UCSD-AML1 (cell line): ENCODE results near the gene COL6A2.
A peak's percentile ranks its signal among the peaks of the same experiment; 100 is the strongest.
"Not testable (repeated sequence)": the region's sequence is repeated elsewhere in the genome, so short reads cannot be mapped to it uniquely, and the experiment has no call there.

Source experiments
- DNase-seq: peaks from one replicate; lab custom pipeline; 2025; ENCODE audit not compliant: unreplicated experiment; lab: John Stamatoyannopoulos, UW

COL6A2 gene

DNA sequence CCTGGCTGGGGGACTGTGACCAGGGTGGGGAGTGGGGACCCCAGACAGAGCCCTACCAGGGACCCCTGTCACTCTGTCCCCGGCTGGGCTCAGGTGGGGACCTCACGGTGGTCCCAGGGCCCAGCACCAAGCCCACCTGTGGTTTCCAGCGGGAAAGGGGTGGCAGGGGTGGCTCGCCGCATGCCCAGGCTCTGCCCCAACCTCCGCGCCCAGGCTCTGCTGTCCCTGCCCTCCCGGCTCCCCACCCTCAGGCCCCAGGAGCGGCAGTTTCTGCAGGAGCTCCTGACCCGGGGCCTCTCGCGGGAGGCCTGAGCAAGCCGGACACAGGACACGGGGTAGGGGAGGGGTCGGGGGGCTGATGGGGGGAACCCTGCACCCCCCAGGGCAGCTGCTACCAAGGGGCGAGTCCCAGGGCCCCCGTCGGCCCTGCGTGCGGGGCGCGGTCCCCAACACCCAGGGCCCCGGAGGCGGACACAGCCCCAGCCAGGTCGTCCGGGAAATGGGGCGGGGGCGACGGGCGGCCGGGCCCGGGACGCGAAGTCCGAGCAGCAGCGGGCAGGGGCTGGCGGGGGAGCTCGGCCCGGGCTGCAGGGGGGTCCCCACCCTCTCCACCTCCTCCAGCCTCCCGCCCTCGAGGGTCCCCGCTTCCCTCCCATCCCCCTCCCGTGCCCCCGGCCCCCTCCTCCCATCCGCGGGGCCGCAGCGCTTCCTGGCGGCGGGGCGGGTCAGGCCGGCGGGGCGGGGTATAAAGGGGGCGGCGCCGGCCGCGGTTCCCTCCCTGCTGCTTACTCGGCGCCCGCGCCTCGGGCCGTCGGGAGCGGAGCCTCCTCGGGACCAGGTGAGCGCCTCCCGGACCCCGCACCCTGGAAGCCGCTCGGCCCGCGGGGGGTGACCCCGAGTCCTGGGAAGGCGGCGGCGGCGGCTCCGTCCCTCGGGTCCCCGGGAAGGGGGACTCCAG, at the start of gene COL6A2:
Gene COL6A2 (plus strand): TSS at position 777 of the 958 bp plus-strand sequence.
- DNase-seq, result peak; percentile 41

GRCh38 chr21:46048926-46049889, 48.7 kb upstream of the COL6A2 start:
- DNase-seq, result no peak

DNA sequence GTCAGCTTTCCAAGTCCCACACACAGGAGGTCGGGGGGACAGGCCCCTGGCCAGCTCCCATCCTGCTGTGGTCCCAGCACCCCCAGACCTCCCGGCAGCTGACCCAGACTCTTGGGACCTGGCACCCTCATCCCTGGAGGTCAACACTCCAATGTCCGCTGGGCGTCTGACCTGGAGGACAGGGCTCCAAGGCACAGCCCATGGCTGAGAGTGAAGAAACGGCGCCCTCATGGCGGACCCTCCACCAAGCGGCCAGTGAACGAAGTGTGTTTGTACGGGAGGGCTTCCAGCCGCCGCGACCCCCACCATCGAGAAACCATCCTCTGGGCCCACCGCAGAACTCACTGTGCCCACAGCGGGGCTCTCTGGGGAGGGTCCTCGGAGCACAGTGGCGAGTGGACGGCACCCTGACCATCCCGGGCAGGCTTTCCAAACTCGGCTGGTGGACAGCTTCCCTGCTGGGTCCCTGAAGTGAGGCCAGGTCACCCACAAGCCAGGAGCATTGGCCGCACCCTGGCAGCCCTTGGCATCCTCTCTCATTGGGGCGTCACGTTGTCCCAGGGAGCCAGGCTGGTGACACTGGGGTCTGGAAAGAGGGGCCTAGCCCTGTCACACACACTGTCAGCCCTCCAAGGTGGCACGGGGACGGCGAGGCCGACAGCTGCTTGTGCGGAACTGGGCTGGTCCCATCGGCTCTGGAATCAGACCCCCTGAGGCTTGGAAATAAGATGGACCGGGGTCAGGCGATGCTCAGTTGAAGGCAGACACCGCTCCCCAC, 47.8 kb upstream of the COL6A2 start:
- no peak for DNase-seq

- DNase-seq, result no peak
Observed at GRCh38 chr21:46050668-46051378, 47.1 kb upstream of the COL6A2 start.

GRCh38 chr21:46051379-46051770, 46.5 kb upstream of the COL6A2 start:
- DNase-seq, result no peak

DNA sequence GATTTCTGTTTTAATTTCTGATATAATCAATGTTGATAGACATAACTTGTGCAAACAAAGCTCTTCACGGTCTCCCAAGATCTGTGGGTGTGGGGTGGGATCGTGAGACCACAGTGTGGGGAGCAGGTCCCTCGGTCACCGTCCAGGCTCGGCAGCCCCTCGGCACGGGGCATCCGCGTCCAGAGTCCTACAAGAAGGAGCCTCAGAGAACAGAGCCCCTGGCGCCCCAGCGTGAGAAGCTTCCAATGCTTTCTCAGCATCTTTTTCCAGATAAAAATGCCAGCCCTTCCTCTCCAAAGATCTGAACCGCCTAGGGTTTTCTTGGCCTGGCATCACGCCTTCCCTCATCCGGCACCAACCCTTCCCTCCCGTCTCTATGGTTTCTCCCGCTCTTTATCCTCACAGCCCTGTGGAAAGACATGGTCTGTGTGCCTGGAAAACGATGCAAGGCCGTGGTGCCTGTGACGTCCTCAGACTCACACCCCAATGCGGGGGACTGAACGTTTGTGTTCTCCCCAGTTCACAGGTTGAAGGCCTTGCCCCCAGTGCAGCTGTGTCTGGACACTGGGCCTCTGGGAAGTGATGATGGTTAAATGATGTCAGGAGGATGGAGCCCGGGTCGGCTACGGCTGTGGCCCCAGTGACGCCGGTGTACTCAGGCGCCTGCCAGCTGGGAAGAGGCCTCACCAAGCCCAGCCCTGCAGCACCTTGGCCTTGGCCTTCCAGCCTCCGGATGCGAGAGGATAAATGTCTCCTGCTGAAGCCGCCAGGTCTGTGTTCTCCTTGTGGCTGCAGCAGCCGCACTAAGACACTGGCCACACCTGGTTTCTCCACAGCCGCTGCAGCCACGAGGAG, 45.9 kb upstream of the COL6A2 start:
- no peak for DNase-seq

DNA sequence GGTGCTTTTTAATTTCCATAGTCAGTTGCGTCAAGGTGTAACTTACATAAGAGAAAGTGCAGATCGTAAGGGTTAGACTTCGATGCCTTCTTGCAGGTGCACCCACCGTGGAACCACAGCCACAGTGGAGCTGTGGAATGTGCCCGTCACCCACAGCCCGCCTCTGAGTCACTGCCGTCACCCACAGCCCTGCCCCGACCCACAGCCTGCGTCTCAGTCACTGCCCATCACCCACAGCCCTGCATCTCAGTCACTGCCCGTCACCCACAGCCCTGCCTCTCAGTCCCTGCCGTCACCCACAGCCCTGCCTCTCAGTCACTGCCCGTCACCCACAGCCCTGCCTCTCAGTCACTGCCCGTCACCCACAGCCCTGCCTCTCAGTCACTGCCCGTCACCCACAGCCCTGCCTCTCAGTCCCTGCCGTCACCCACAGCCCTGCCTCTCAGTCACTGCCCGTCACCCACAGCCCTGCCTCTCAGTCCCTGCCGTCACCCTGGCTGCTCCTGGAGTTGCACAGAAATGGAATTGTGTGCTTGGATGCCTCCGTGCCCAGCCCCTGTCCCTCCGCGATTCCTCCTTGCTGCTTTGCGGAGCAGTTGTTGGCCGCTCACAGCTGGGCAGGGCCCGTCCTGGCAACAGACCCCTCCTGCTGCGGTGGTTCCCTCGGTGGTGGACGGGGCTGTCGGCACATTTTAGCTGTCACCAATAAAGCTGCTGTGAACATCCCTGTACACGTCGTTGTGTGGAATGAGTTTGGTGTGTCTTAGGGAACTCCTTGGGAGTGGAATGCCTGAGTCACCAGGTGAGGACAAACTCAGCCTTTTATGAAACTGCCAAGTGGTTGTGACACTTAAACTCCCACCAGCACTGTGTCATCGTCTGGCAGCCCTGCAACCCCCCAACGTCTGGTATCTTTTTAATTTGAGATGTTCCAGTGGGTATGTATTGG, 44.9 kb upstream of the COL6A2 start:
- no peak for DNase-seq

GRCh38 chr21:46054031-46054430, 43.9 kb upstream of the COL6A2 start:
- DNase-seq, result no peak

- no peak for DNase-seq
Observed at GRCh38 chr21:46054451-46054881, 43.4 kb upstream of the COL6A2 start.

DNA sequence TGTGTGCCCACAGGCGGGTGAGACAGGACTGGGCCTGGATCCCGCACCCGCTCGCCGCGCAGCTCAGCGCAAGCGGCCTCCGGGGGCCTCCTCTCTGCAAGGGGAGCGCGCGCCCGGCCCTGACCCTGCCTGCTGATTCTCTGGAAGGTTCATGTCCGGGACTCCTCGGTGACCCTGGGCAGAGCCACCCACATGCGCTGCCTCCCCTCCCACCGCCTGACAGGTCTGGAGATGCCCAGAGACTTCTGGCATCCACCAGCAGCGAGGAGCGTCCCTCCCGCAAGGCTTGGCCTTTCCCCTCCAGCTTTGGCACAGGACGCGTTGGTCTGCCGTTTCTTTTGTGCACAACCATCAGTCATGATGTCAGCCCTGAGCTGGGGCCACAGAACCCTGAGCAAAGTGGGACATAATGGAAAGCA, 42.0 kb upstream of the COL6A2 start:
- no peak for DNase-seq

DNA sequence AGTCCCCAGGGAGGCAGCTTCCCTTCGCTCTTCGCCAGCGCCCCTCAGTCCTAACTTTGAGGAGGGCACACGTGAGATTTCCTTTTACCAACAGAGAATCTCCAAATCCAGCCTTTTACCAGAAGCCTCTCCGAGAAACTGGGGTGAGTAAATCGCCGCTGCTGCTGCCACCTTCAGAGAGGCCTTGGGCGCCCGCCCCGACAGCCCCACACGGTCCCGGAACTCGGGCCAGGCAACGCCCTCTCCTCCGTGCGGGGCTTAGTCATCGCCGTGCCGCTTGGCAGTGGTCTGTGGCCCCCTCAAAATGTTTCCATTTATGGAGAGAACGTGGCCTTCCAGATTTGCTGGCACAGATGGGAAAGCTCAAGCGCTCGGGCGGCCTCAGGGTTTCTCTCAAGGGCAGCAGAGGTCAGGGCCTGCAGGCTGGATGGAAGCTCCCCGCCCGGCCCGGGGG, 41.4 kb upstream of the COL6A2 start:
- DNase-seq, result no peak

GRCh38 chr21:46057111-46057709, 40.7 kb upstream of the COL6A2 start:
- peak; percentile 48 for DNase-seq

- DNase-seq, result no peak
Observed at GRCh38 chr21:46057710-46058241, 40.1 kb upstream of the COL6A2 start.

GRCh38 chr21:46058431-46059145, 39.3 kb upstream of the COL6A2 start:
- no peak for DNase-seq

DNA sequence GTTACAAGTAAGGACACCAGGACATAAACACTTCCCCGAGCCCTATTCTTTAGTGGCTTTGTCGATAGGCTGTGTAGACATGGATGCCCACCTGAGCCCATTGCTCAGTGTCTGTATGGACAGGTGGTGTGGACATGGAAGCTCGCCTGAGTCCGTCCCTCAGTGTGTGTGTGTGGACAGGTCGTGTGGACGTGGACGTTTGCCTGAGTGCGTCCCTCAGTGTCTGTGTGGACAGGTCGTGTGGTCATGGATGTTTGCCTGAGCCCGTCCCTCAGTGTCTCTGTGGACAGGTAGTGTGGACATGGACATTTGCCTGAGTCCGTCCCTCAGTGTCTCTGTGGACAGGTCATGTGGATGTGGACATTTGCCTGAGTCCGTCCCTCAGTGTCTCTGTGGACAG, 38.7 kb upstream of the COL6A2 start:
- DNase-seq, result no peak

DNA sequence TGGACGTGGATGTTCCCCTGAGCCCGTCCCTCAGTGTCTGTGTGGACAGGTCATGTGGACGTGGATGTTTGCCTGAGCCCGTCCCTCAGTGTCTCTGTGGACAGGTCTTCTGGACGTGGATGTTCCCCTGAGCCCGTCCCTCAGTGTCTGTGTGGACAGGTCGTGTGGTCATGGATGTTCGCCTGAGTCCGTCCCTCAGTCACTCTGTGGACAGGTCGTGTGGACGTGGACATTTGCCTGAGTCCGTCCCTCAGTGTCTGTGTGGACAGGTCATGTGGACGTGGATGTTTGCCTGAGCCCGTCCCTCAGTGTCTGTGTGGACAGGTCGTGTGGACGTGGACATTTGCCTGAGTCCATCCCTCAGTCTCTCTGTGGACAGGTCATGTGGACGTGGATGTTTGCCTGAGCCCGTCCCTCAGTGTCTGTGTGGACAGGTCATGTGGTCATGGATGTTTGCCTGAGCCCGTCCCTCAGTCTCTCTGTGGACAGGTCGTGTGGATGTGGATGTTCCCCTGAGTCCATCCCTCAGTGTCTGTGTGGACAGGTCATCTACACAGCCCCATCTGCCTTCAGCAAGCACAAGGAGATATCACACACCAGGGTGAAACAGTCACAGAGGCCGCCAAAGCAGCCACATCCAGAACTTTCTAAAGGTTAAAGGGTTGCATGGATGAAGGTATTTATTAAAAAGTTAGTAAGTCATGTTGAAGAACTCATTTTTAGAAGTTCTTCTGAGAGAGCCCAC, 38.0 kb upstream of the COL6A2 start:
- DNase-seq, result not testable (repeated sequence)
